T-helper 22 cell (primary cell): ENCODE data around the gene AEBP1.

Source experiments
- DNase-seq: peaks from one replicate; pipeline ENCODE4 v3.0.0-alpha.2; 2020; ENCODE audit warnings: low read depth

The AEBP1 gene

DNA sequence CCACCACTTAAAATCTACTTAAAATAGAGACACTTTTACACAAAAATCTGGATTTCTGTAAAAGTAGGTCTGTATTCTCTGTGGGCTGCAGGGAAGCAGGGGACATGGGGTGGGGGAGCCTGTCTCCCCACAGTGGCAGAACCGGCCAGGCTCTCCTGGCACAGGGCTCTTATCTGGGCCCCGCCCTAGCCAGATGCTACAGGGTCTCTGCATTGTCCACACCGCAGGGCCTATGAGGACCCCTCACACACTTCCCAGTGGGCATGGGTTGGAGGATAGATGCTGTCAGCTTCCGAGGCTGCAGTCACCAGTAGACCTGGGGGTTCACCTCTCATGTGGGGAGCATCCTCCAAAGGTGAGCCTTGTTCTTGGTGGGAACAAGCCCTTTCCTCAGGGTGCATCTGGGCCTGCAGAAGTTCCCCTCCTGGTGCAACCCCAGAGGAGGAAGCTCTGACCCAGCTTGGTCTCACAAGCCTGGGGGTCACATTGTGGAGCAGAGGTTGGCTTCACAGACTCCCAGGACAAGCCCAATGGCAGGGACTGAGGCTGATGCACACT lies 52.4 kb downstream of the AEBP1 start:
- no peak for DNase-seq

DNA sequence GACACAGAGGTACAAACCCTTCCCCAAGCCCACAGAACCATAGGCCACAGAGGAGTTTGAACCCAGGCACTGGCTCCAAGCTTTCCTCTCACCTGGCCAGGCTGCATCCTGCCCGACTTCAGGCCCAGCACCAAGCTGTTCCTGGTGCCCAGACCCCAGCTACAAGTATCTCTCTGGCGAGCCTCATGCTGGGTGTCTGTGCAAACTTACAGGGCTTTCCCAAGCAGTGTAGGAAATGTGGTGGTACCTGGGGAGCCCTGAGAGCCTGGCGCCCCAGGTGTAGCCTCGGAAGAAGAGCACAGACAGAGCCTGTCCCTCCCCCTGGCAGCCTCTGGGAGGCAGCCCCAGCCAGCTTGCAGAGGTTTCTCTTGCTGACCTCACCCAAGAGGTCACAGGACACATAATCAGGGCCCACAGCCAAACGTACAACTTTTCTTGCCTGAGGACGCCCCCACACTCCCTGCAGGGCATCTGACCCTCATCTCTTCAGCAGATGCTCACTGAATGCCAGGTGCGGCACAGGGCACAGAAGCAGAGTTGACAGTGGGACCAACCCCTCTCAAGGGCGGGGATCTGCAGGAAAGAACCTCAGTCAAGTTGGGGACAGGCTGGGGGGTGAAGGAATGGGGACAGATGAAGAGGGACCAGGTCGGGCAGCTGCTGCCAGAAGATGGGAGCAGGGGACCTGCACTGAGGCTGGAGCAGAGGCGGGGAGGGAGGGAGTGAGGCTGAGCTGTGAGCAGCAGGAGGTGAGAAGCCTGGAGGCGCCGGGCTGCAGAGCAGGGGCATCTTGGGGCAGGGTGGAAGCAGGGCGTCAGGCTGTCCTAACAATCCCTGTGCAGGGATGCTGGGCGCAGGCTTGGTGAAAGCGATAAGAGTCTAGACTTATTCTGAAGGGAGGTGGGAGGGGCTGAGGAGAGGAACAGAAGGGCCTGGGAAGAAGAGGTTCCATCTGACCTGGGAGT lies 53.3 kb downstream of the AEBP1 start:
- no peak for DNase-seq

DNA sequence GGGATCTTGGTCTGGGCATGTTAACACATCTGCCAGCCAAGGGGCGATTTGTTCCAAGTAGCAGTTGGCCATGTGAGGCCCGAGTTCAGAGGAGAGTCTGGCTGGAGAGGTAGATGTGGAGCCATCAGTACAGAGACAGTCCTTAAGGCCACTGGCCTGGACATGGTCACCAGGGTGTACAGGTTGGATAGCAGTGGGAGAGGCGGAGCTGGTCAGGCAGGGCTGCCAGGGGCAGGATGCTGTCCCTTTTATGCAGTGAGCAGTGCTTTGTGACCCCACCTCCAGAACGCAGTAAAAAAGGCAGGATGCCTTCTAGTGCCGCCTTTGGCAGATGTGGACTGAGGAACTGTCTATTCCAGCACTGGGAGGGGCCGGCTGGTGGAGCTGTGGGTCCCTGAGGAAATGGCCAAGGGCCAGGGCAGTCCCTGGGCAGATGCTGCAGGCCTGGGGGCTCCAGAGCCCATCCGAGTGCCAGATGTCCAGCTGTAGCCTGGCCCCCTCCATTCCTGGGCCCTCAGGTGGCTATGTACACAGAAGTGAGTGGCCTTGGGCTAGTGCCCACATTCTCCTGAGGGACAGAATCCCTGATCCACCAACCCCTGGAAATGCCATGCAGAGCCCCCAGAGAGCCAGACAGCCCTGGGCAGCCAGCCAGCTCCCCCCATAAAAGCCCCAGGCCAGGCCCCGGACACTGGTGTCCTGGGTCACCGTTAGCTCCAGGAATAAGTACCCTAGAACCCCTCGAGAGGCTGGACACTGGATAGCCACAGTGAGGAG lies 54.1 kb downstream of the AEBP1 start:
- DNase-seq = no peak

DNA sequence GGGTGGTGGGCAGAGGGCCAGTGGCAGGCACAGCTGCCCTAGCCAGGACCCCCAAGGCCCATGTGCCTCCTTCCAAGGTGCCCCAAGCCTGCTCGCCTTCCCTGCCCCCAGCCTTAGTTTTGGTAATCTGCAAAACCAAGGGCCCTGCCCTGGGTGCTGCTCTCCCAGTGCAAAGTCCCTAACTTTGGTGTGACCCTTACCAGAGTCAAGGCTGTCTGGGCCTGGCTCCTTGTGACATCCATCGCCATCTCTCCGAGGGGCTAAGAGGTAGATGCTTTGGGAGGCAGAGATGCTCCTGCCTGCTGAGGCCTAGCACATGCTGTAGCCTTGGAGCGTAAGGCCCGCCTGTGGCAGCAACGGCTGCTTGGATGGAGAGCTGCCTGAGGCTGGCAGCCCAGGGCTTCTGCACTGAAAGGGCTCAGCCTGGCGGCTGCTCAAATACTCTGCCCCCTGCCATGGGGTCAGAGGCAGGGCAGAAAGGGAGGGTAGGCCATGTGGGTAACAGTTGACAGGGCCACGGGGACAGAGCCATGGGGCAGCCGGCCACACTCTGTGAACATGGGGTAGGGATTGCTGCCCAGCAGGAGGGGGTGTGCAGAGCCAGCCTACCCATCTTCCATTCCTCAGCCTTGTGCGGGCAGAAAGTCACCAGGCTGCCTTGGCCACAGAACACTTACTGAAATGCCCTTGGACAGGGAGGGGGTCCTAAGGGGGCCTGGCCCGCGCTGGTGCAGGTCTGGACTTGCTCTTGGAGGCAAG lies 54.9 kb downstream of the AEBP1 start:
- DNase-seq = no peak

DNA sequence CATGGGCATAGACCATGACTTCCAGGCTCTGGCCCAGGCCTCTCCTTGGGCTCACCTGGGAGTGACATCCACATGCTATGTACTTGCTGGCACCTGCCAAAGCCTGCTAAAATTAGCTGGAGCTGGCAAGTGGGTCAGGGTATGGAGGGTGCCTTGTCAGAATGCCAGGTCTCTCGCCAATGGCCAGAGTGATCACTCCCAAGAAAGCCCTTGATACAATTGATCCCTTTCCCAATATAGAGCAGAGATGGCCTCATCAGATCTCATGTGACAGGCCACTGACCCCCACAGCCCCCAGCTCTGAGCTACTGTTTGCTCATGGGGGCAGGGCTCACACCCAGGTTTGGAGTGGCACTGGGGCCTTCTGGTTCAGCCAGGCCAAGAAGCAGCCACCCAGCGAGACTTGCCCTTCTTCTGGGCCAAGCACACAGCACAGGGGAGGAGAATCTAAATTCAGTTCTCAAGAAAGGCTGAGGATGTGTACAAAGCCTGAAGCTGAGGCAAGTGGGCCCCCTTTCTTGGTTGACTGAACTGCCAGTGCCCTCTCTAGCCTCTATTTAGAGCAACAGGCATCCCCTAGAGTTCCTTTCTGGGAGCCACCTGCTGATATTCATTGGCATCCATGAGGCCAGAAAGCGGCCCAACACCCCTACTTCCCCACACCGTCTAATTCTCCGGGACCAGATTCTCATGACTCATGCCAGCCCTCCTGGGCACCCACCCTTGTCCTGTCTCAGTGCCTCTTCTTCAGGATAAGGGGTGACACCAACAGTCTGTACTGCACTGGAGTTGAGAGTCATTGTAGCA lies 55.9 kb downstream of the AEBP1 start:
- DNase-seq = no peak

DNA sequence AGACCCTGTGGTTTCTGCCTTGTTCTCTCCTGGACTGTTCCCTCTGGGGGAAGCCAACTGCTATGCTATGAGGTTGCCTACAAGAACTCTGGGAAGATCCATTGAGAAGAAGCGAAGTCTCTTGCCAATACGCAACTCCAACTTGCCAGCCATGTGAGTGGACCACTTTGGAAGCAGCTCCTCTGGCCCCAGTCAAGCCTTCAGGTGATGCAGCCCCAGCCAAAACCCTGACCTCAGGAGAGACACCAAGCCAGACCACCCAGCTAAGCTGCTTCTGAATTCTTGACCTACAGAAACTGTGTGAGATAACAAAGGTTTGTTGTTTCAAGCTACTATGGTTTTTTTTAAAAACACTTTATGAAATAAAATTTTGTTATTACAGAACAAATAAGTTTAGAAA lies 57.2 kb downstream of the AEBP1 start:
- no peak for DNase-seq

DNA sequence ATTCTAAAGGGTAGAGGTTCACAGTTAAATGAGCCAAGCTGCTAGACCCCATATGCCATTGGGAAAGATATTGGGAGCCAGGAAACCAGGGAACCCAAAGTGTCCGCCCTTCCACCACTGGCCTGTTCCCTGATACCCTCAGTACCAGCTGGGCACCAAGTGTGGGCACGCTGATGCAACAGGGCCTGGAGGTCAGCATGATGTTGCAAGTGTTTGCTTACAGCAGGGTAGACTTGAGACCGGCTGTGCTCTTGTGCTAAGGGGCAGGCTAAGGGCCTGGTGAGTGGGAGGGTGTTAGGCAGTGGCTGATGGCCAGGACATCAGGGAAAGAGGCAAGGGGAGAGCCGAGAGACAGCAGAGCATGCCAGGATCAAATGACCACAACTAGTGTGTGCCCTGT lies 58.0 kb downstream of the AEBP1 start:
- no peak for DNase-seq

DNA sequence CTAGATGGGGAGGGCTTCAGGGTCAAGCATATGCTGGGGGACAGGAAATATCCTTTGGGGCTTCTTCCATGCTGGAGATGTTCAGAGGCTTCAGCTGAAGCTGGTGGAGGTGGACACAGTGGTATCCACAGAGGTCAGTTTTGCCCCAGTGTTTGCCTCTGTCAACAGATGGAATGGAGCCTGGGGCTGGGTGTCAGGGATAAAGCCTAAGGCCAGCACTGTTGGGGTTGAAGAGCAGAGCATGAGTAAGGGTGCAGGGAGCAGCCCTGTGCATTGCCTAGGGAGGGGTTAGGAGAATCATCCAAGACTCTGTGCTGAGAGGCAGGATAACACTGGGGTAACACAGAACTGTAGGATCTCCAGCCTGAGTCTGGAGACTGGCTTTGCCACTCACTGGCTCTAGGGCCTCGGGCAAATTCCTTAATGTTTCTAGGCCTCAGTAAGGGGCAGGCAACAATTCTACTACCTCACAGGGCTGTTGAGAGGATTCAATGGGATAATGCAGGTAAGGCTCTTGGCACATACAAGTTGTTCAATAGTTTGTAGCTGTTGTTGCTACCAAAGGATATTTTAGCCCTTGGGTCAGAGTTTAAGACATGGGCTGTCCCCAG lies 58.7 kb downstream of the AEBP1 start:
- no peak for DNase-seq

DNA sequence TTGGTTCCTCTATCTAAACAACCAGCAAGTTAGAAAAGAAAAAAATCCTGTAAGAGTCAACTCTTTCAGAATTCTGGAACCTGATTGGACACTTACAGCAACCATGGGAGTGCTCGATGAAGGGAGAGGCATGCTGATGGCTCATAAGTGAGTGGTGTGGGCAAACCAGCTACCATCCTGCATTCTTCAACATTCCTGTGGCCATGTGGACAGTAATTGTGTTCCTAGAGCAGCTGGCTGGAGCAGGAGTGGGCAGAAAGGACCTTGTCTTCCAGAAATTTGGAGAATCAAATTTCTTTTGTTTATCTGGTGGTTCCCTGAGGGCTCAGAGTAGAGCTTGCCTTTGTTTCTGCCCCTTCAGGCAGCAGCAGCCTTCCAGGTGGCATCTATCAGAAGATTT lies 59.4 kb downstream of the AEBP1 start:
- no peak for DNase-seq
